ENCODE results near the gene AFM.

AFM gene

GRCh38 chr4:73458184-73459047, 23.1 kb upstream of the AFM start:
- no peak for TF ChIP-seq Cebpa-rat (IDR thresholded peaks at IDR 0.05)
- H3K27me3 ChIP-seq, result no peaks in the 10 kb centered on the region

GRCh38 chr4:73459048-73459421, 22.5 kb upstream of the AFM start:
- Histone ChIP-seq H3K9ac (no peak overlapping the region), H4K20me1 (no peaks in the 10 kb centered on the region), H3K4me3 (no peak overlapping the region), H3K9me3 (replicated peaks in 1 of 11) (no peaks in the 10 kb centered on the region), H3K27me3 (no peaks in the 10 kb centered on the region), H3K27ac (no peak overlapping the region), H3K4me2 (no peak overlapping the region), H3K36me3 (no peaks in the 10 kb centered on the region), H3K4me1 (no peaks in the 10 kb centered on the region)
- TF ChIP-seq Cebpa-rat (IDR thresholded peaks at IDR 0.05), result no peak

More at GRCh38 chr4:73458184-73459047, 23.1 kb upstream of the AFM start:
- H3K36me3 ChIP-seq, result no peaks in the 10 kb centered on the region
- H3K4me2 ChIP-seq, result no peak overlapping the region
- H3K4me1 ChIP-seq, result no peaks in the 10 kb centered on the region
- no peak overlapping the region for H3K27ac ChIP-seq
- H3K9me3 ChIP-seq (replicated peaks in 1 of 11), result no peaks in the 10 kb centered on the region
- H4K20me1 ChIP-seq, result no peaks in the 10 kb centered on the region
- H3K4me3 ChIP-seq, result no peak overlapping the region
- no peak overlapping the region for H3K9ac ChIP-seq

GRCh38 chr4:73460913-73461522, 20.5 kb upstream of the AFM start:
- Histone ChIP-seq H3K27ac (no peak overlapping the region), H3K4me1 (no peaks in the 10 kb centered on the region), H3K4me2 (no peak overlapping the region)

GRCh38 chr4:73468170-73468569, 13.4 kb upstream of the AFM start:
- H3K36me3 ChIP-seq, result no peaks in the 10 kb centered on the region
- H3K27ac ChIP-seq, result no peak overlapping the region
- no peak overlapping the region for H3K4me3 ChIP-seq
- H3K4me1 ChIP-seq, result no peaks in the 10 kb centered on the region
- H3K9ac ChIP-seq, result no peak overlapping the region
- H3K27me3 ChIP-seq, result no peaks in the 10 kb centered on the region
- no peak overlapping the region for H3K4me2 ChIP-seq
- TF ChIP-seq Cebpa-rat (IDR thresholded peaks at IDR 0.05), result no peak
- H3K9me3 ChIP-seq (replicated peaks in 1 of 11), result peaks cover 5 to 14% (median 10%) of the 10 kb centered on the region in 11 experiments; a peak in 21 of 22 replicates
- H4K20me1 ChIP-seq, result no peaks in the 10 kb centered on the region

More at GRCh38 chr4:73460913-73461522, 20.5 kb upstream of the AFM start:
- Histone ChIP-seq H3K9me3 (replicated peaks in 1 of 11) (no peaks in the 10 kb centered on the region), H3K36me3 (no peaks in the 10 kb centered on the region), H4K20me1 (no peaks in the 10 kb centered on the region), H3K27me3 (no peaks in the 10 kb centered on the region), H3K9ac (no peak overlapping the region), H3K4me3 (no peak overlapping the region)
- no peak for TF ChIP-seq Cebpa-rat (IDR thresholded peaks at IDR 0.05)

GRCh38 chr4:73470728-73471127, 10.8 kb upstream of the AFM start:
- H3K27me3 ChIP-seq, result no peaks in the 10 kb centered on the region
- H3K9me3 ChIP-seq (replicated peaks in 1 of 11), result peaks cover 31 to 39% (median 35%) of the 10 kb centered on the region in 11 experiments
- no peak overlapping the region for H3K4me3 ChIP-seq
- H3K9ac ChIP-seq, result no peak overlapping the region
- H3K27ac ChIP-seq, result no peak overlapping the region
- no peaks in the 10 kb centered on the region for H4K20me1 ChIP-seq
- TF ChIP-seq Cebpa-rat (IDR thresholded peaks at IDR 0.05), result no peak
- H3K36me3 ChIP-seq, result no peaks in the 10 kb centered on the region
- no peaks in the 10 kb centered on the region for H3K4me1 ChIP-seq
- H3K4me2 ChIP-seq, result no peak overlapping the region

GRCh38 chr4:73477176-73477575, 4.4 kb upstream of the AFM start:
- Histone ChIP-seq H3K4me2 (no peak overlapping the region), H3K9me3 (replicated peaks in 1 of 11) (peaks cover 35 to 46% (median 39%) of the 10 kb centered on the region in 11 experiments), H3K36me3 (no peaks in the 10 kb centered on the region), H4K20me1 (no peaks in the 10 kb centered on the region), H3K4me1 (no peaks in the 10 kb centered on the region), H3K4me3 (no peak overlapping the region), H3K9ac (no peak overlapping the region), H3K27ac (no peak overlapping the region), H3K27me3 (no peaks in the 10 kb centered on the region)
- no peak for TF ChIP-seq Cebpa-rat (IDR thresholded peaks at IDR 0.05)

GRCh38 chr4:73479323-73479722, 2.2 kb upstream of the AFM start:
- Histone ChIP-seq H3K9me3 (replicated peaks in 1 of 11) (peaks cover 18 to 25% (median 18%) of the 10 kb centered on the region in 11 experiments), H3K4me2 (no peak overlapping the region), H4K20me1 (no peaks in the 10 kb centered on the region), H3K4me1 (no peaks in the 10 kb centered on the region), H3K27me3 (no peaks in the 10 kb centered on the region), H3K27ac (no peak overlapping the region), H3K4me3 (no peak overlapping the region), H3K9ac (no peak overlapping the region), H3K36me3 (no peaks in the 10 kb centered on the region)
- no peak for TF ChIP-seq Cebpa-rat (IDR thresholded peaks at IDR 0.05)

- TF ChIP-seq Cebpa-rat (IDR thresholded peaks at IDR 0.05), result no peak
- H3K9ac ChIP-seq, result no peak overlapping the region
- no peak overlapping the region for H3K4me3 ChIP-seq
- no peaks in the 10 kb centered on the region for H3K4me1 ChIP-seq
- no peaks in the 10 kb centered on the region for H3K9me3 ChIP-seq (replicated peaks in 1 of 11)
- H4K20me1 ChIP-seq, result no peaks in the 10 kb centered on the region
- no peak overlapping the region for H3K27ac ChIP-seq
- no peak overlapping the region for H3K4me2 ChIP-seq
- no peaks in the 10 kb centered on the region for H3K27me3 ChIP-seq
- H3K36me3 ChIP-seq, result no peaks in the 10 kb centered on the region
These were observed 3.5 kb downstream of the AFM start for GRCh38 chr4:73485085-73485484.

- Histone ChIP-seq H3K27me3 (no peaks in the 10 kb centered on the region), H3K4me1 (no peaks in the 10 kb centered on the region), H3K27ac (no peak overlapping the region), H3K9me3 (replicated peaks in 1 of 11) (no peaks in the 10 kb centered on the region), H3K36me3 (no peaks in the 10 kb centered on the region), H3K9ac (no peak overlapping the region), H3K4me2 (no peak overlapping the region), H3K4me3 (no peak overlapping the region), H4K20me1 (no peaks in the 10 kb centered on the region)
- TF ChIP-seq Cebpa-rat (IDR thresholded peaks at IDR 0.05), result no peak
These were observed 4.1 kb downstream of the AFM start for GRCh38 chr4:73485596-73485995.

- Histone ChIP-seq H3K9ac (no peak overlapping the region), H3K36me3 (no peaks in the 10 kb centered on the region), H3K27me3 (no peaks in the 10 kb centered on the region), H4K20me1 (no peaks in the 10 kb centered on the region), H3K4me1 (no peaks in the 10 kb centered on the region), H3K27ac (no peak overlapping the region), H3K4me3 (no peak overlapping the region), H3K9me3 (replicated peaks in 1 of 11) (no peaks in the 10 kb centered on the region), H3K4me2 (no peak overlapping the region)
- TF ChIP-seq Cebpa-rat (IDR thresholded peaks at IDR 0.05), result no peak
These were observed 5.0 kb downstream of the AFM start for GRCh38 chr4:73486497-73486896.
